ENCODE measurements around the gene SH3BP4.

SH3BP4 gene

GRCh38 chr2:234913208-234913626 is 38.6 kb upstream of the SH3BP4 start:
- no peak for DNase-seq (ENCODE audit: low read depth)
- H3K4me3 ChIP-seq (ENCODE audit: low read depth, low read length), result no peak overlapping the region
- TF ChIP-seq CTCF (IDR thresholded peaks at IDR 0.05; ENCODE audit: control insufficient read depth, extremely low read depth, insufficient read depth), result no peak

- H3K4me3 ChIP-seq (ENCODE audit: low read depth, low read length), result no peak overlapping the region
- TF ChIP-seq CTCF (IDR thresholded peaks at IDR 0.05; ENCODE audit: control insufficient read depth, extremely low read depth, insufficient read depth), result no peak
- no peak for DNase-seq (ENCODE audit: low read depth)
Measured at GRCh38 chr2:234914371-234915154, 37.3 kb upstream of the SH3BP4 start.

- no peak for TF ChIP-seq CTCF (IDR thresholded peaks at IDR 0.05; ENCODE audit: control insufficient read depth, extremely low read depth, insufficient read depth)
- no peak overlapping the region for H3K4me3 ChIP-seq (ENCODE audit: low read depth, low read length)
- DNase-seq (ENCODE audit: low read depth), result no peak
Measured at GRCh38 chr2:234916674-234917073, 35.1 kb upstream of the SH3BP4 start.

- no peak for DNase-seq (ENCODE audit: low read depth)
- no peak overlapping the region for H3K4me3 ChIP-seq (ENCODE audit: low read depth, low read length)
- TF ChIP-seq CTCF (IDR thresholded peaks at IDR 0.05; ENCODE audit: control insufficient read depth, extremely low read depth, insufficient read depth), result no peak
Measured at GRCh38 chr2:234917211-234917975, 34.4 kb upstream of the SH3BP4 start.

- no peak overlapping the region for H3K4me3 ChIP-seq (ENCODE audit: low read depth, low read length)
- no peak for DNase-seq (ENCODE audit: low read depth)
- TF ChIP-seq CTCF (IDR thresholded peaks at IDR 0.05; ENCODE audit: control insufficient read depth, extremely low read depth, insufficient read depth), result no peak
Measured at GRCh38 chr2:234919711-234920110, 32.1 kb upstream of the SH3BP4 start.

- TF ChIP-seq CTCF (IDR thresholded peaks at IDR 0.05; ENCODE audit: control insufficient read depth, extremely low read depth, insufficient read depth), result no peak
- no peak overlapping the region for H3K4me3 ChIP-seq (ENCODE audit: low read depth, low read length)
- no peak for DNase-seq (ENCODE audit: low read depth)
Measured at GRCh38 chr2:234920836-234921235, 31.0 kb upstream of the SH3BP4 start.

Measured in LNCaP clone FGC (cell line).